Loucy (cell line): ENCODE data around the gene SIK3.

Experiments
- CTCF ChIP-seq: fragments of 200-600 bp; sonication (generic); conservative IDR thresholded peaks from 2 replicates; pipeline ENCODE4 v1.5.1; 2014; ENCODE audit warnings: mild to moderate bottlenecking, antibody characterized with exemption, low read length
- EZH2phosphoT487 ChIP-seq: fragments of 200-600 bp; IDR thresholded peaks from 2 replicates; pipeline ENCODE4 v1.6.1; 2018; ENCODE audit warnings: antibody characterized with exemption, mild to moderate bottlenecking, moderate library complexity, borderline replicate concordance

- TF ChIP-seq CTCF (no peak), EZH2phosphoT487 (no peak)
These were observed 136.1 kb downstream of the SIK3 start for GRCh38 chr11:116962108-116962507.
